ENCODE data around the gene LIPC. TPM values are rescaled to one million over a fixed set of nuclear protein-coding genes. Genes with fewer than 3 reads are reported as not detected.

Gene LIPC
- total RNA-seq, 1 experiment from 2014 or later = not detected

DNA sequence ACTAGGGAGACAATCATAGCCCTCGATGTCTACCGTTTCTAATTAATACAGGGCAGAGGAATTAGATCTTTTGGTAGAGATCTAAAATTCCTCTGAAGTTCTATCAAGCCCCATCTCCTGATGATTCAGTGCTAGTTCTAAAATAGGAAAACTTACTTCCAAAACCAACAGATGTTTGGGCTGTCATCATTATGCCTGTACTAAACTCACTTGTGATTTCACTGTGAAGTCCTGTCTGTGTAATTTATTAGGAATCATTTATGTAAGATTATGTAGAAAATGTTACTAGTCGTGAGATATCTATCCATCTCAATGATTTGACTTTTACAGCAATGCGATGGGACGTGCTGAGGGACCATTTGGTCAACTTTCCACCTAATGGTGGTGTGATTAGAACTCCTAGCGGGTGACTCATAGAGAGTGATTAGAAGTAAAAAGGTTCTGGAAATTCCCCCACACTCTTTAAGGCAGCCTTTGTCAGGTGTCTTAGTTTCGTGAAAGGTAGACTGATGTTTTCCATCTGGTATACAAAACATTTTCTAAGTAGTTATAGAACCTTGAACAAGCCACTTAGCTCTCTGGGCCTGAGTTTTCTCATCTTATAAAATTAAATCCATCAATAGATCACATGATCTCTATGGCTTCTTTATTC is 34.2 kb downstream of the LIPC start:
- Mint-ChIP-seq H3K27me3 (ENCODE audit: insufficient read depth, unreplicated experiment) (no peaks in the 10 kb centered on the region), H3K27ac (ENCODE audit: low read depth, unreplicated experiment) (no peak overlapping the region), H3K36me3 (ENCODE audit: insufficient read depth, unreplicated experiment) (no peaks in the 10 kb centered on the region), H3K9me3 (ENCODE audit: unreplicated experiment) (no peaks in the 10 kb centered on the region), H3K4me3 (ENCODE audit: unreplicated experiment) (no peak overlapping the region), H3K4me1 (ENCODE audit: insufficient read depth, unreplicated experiment) (peaks cover 12% of the 10 kb centered on the region)
- no peak for DNase-seq (ENCODE audit: unreplicated experiment)
- ChIA-PET CTCF (interaction anchor here (0.7 kb wide), 1 partner anchor 111 kb away, joined by 3 read pairs; no protein-coding TSS in a partner anchor), POLR2A (no interaction called here)
- BruUV-seq (replicated peaks) = no TSS peak
- TF ChIP-seq, protein P1, sequence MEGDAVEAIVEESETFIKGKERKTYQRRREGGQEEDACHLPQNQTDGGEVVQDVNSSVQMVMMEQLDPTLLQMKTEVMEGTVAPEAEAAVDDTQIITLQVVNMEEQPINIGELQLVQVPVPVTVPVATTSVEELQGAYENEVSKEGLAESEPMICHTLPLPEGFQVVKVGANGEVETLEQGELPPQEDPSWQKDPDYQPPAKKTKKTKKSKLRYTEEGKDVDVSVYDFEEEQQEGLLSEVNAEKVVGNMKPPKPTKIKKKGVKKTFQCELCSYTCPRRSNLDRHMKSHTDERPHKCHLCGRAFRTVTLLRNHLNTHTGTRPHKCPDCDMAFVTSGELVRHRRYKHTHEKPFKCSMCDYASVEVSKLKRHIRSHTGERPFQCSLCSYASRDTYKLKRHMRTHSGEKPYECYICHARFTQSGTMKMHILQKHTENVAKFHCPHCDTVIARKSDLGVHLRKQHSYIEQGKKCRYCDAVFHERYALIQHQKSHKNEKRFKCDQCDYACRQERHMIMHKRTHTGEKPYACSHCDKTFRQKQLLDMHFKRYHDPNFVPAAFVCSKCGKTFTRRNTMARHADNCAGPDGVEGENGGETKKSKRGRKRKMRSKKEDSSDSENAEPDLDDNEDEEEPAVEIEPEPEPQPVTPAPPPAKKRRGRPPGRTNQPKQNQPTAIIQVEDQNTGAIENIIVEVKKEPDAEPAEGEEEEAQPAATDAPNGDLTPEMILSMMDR (IDR thresholded peaks at IDR 0.05; ENCODE audit: unreplicated experiment) = no peak
- intact Hi-C loops (cut with micrococcal nuclease) = no loop called here

DNA sequence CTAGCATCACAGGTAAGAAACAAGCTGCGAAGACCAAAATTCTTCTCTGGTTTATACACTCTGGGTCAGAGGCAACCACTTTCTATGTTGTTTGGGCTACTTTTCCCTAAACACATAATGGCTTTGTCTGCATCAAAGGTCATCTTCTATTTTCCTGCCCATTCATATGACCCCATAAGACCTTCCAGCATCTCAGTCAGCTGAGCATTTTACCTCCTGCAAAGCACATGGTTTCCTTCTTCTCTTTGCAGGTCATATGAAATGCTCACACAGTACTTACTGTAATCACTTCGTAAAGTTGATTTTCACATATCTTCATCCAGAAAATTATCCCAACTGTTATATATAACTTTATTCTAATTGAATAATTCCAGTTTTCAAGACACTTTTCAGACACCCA is 34.8 kb downstream of the LIPC start:
- peaks cover 12% of the 10 kb centered on the region for H3K4me1 Mint-ChIP-seq (ENCODE audit: insufficient read depth, unreplicated experiment)
- BruUV-seq (replicated peaks) = no TSS peak
- no peaks in the 10 kb centered on the region for H3K36me3 Mint-ChIP-seq (ENCODE audit: insufficient read depth, unreplicated experiment)
- no peak overlapping the region for H3K4me3 Mint-ChIP-seq (ENCODE audit: unreplicated experiment)
- H3K9me3 Mint-ChIP-seq (ENCODE audit: unreplicated experiment) = no peaks in the 10 kb centered on the region
- H3K27me3 Mint-ChIP-seq (ENCODE audit: insufficient read depth, unreplicated experiment) = no peaks in the 10 kb centered on the region
- no peak overlapping the region for H3K27ac Mint-ChIP-seq (ENCODE audit: low read depth, unreplicated experiment)
- CTCF ChIA-PET = interaction anchor here (0.7 kb wide), 1 partner anchor 112 kb away, joined by 3 read pairs; no protein-coding TSS in a partner anchor
- intact Hi-C loops (cut with micrococcal nuclease) = no loop called here
- POLR2A ChIA-PET = interaction anchor here (0.6 kb wide), 1 partner anchor 354 kb away, joined by 3 read pairs; no protein-coding TSS in a partner anchor
- TF ChIP-seq, protein P1 (IDR thresholded peaks at IDR 0.05; ENCODE audit: unreplicated experiment) = no peak
- DNase-seq (ENCODE audit: unreplicated experiment) = no peak

DNA sequence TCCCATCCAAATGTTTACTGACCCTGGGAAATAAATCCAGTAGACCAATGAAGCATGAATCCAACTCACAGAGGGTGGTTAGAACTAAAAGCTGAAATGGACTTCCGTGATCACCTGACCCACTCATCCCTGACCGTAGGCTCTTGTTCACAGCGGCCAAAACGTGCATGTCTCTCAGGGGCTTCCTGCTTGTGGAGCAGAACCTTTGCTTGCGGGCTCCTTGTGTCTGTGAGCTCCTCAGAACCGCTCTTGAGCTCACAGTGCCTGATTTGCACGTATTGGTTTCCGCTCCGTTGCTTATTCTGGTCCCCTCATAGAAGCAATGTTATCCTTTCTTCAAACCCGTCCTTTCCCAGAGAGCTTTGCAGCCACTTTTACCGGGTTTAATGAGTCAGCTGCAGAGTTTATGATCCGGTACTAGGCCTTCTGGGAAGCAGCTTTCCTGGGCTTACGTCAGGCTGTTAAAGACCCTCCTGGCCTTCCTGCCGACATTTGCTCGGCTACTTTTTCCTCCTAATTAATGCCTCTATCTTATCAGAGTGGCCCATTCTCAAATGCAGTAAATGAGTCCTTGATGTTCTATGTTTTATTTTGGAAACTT is 35.4 kb downstream of the LIPC start:
- no TSS peak for BruUV-seq (replicated peaks)
- intact Hi-C loops (cut with micrococcal nuclease) = no loop called here
- no peaks in the 10 kb centered on the region for H3K27me3 Mint-ChIP-seq (ENCODE audit: insufficient read depth, unreplicated experiment)
- H3K4me3 Mint-ChIP-seq (ENCODE audit: unreplicated experiment) = no peak overlapping the region
- H3K9me3 Mint-ChIP-seq (ENCODE audit: unreplicated experiment) = no peaks in the 10 kb centered on the region
- DNase-seq (ENCODE audit: unreplicated experiment) = no peak
- no peak overlapping the region for H3K27ac Mint-ChIP-seq (ENCODE audit: low read depth, unreplicated experiment)
- TF ChIP-seq, protein P1 (IDR thresholded peaks at IDR 0.05; ENCODE audit: unreplicated experiment) = no peak
- CTCF ChIA-PET = interaction anchor here (0.7 kb wide), 1 partner anchor 113 kb away, joined by 3 read pairs; no protein-coding TSS in a partner anchor
- POLR2A ChIA-PET = interaction anchor here (0.6 to 1.1 kb wide), 2 partner anchors 39 to 355 kb away, joined by 3 to 4 read pairs; no protein-coding TSS in a partner anchor
- peaks cover 12% of the 10 kb centered on the region for H3K4me1 Mint-ChIP-seq (ENCODE audit: insufficient read depth, unreplicated experiment)
- H3K36me3 Mint-ChIP-seq (ENCODE audit: insufficient read depth, unreplicated experiment) = no peaks in the 10 kb centered on the region

DNA sequence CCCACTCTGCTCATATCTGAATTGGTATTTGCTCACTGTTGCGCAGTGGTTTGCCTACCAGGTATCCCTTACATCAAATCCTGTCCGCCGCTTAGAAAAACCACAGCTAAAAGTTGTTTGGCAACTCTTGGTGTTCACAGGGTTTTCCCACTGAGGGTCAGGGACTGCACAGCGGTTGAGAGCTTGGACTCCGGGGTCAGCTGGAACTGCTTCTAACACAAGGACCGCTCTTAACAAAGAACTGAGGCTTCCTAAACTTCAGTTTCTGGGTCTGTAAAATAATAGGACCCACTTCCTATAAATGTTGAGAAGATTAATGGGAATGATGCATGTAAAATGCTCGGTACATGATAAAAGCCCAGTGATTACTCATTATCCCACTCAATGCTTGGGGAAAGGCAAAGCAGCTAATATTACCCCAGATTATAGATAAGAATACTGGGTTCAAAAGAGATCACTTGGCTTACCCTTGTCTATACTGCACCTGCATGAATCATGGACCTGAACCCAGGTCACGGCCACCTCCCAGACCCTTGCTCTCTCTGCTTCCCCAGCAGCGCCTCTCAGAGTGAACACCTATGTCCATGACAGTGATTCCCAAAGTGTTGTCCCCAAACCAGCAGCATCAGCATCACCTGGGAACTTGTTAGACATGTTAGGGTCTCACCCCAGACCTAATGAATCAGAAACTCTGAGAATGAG is 36.1 kb downstream of the LIPC start:
- DNase-seq (ENCODE audit: unreplicated experiment) = no peak

More for the DNA sequence above, 36.1 kb downstream of the LIPC start:
- Mint-ChIP-seq H3K27me3 (ENCODE audit: insufficient read depth, unreplicated experiment) (no peaks in the 10 kb centered on the region), H3K4me3 (ENCODE audit: unreplicated experiment) (no peak overlapping the region), H3K27ac (ENCODE audit: low read depth, unreplicated experiment) (no peak overlapping the region), H3K9me3 (ENCODE audit: unreplicated experiment) (no peaks in the 10 kb centered on the region), H3K4me1 (ENCODE audit: insufficient read depth, unreplicated experiment) (peaks cover 10% of the 10 kb centered on the region), H3K36me3 (ENCODE audit: insufficient read depth, unreplicated experiment) (no peaks in the 10 kb centered on the region)
- no TSS peak for BruUV-seq (replicated peaks)
- CTCF ChIA-PET = interaction anchor here (0.7 kb wide), 1 partner anchor 24 kb away, joined by 3 read pairs; no protein-coding TSS in a partner anchor
- intact Hi-C loops (cut with micrococcal nuclease) = no loop called here
- TF ChIP-seq, protein P1 (IDR thresholded peaks at IDR 0.05; ENCODE audit: unreplicated experiment) = no peak
- POLR2A ChIA-PET = interaction anchor here (1.1 kb wide), 1 partner anchor 39 kb away, joined by 4 read pairs; no protein-coding TSS in a partner anchor

All from MCF 10A (cell line).